Activated CD4-positive, alpha-beta memory T cell treated with anti-CD3 and anti-CD28 coated beads, Interleukin-2, amount 10 ng/mL, durations not matched to agents 7 days and 5 days (primary cell): Measurements from ENCODE around the gene ANKRD31. TPM values are rescaled to one million over a fixed set of nuclear protein-coding genes. Genes with fewer than 3 reads are reported as not detected.
"Not testable (repeated sequence)": the region's sequence is repeated elsewhere in the genome, so short reads cannot be mapped to it uniquely, and the experiment has no call there.

Experiments
- CTCF ChIA-PET: fragments of 350-600 bp; sonication (Branson Sonifier 250); formaldehyde crosslinking; loops from one replicate; lab custom pipeline; 2021; ENCODE audit warnings: antibody characterized with exemption, inconsistent platforms; lab: Charles Lee
- POLR2A ChIA-PET: fragments of 350-600 bp; sonication (Branson Sonifier 250); formaldehyde crosslinking; loops from one replicate; lab custom pipeline; 2021; ENCODE audit warnings: antibody characterized with exemption; lab: Charles Lee
- DNase-seq: peaks from one replicate; pipeline ENCODE4 v3.0.0-alpha.2; 2020
- H3K27ac Mint-ChIP-seq: one replicate; pipeline ENCODE4 v1.8.0; 2021; ENCODE audit warnings: mild to moderate bottlenecking, mixed read lengths
- H3K27me3 Mint-ChIP-seq: one replicate; pipeline ENCODE4 v1.8.0; 2021; ENCODE audit warnings: mixed read lengths
- H3K36me3 Mint-ChIP-seq: one replicate; pipeline ENCODE4 v1.8.0; 2021; ENCODE audit warnings: low read depth, mixed read lengths
- H3K4me1 Mint-ChIP-seq: one replicate; pipeline ENCODE4 v1.8.0; 2021; ENCODE audit warnings: mixed read lengths
- H3K4me3 Mint-ChIP-seq: one replicate; pipeline ENCODE4 v1.8.0; 2021; ENCODE audit warnings: mild to moderate bottlenecking, mixed read lengths
- H3K9me3 Mint-ChIP-seq: one replicate; pipeline ENCODE4 v1.8.0; 2021; ENCODE audit warnings: mixed read lengths
- total RNA-seq, 2 experiments: library from RNA; stranded (reverse); gene quantifications; one replicate each; pipeline ENCODE4 v1.2.3, GENCODE V29; 2021

Gene ANKRD31, protein sequence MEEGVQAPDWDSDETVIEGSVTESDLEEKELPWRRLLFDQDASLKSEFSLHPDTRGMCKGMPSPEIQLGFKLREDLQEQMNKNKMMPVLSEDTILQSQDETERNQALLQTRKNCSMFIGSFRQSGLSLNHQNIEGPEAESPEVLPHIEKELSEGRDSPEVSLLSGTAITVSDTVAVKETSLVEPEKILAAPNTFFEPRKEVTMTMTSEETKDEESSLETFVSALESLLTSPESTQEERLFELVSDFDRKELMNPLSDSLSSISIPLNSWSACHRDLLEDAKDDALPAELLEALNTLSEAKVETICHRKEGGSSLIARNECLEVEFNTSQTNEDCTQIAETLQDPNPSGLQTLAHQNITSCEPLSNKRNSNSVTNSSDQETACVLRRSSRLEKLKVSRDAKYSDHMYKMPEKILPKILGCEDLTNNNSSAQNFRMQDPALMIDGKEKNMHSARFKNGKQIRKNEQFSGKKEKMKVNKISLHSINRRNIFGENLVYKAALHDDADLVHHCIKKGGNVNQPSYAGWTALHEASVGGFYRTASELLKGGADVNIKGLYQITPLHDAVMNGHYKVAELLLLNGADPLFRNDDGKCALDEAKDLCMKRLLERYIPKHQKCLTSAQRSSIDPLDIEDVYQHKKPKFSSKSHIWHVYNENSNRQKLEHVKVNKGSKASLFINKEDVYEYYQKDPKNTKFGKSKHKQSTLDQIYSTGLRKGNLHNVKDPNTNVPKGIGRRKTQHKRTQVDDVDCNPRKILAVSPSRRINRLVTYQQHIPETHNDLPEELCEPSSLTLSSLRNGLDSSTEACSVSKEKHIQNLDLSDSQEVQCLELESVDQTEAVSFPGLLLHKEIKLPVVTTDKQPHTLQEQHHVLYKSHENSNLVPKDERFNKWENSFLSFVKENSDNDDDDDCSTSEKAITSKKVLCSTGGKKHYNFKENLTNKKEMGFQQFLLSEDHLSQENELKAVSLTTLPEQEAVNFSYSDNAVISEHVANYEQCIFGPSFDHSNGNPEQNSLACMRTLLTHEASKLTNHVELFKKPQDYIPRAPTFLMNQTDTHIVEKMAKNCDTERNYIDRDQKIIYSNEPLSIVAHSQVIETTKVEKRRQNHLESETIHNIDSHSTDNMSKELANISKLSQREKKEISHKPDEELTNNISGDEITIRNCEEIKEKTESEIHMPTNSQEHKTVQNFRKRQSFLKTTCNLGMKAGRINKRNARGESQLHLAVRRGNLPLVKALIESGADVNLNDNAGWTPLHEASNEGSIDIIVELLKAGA (N-terminal part only)
- total RNA-seq: under 1 TPM; 0.05 to 0.18 TPM

DNA sequence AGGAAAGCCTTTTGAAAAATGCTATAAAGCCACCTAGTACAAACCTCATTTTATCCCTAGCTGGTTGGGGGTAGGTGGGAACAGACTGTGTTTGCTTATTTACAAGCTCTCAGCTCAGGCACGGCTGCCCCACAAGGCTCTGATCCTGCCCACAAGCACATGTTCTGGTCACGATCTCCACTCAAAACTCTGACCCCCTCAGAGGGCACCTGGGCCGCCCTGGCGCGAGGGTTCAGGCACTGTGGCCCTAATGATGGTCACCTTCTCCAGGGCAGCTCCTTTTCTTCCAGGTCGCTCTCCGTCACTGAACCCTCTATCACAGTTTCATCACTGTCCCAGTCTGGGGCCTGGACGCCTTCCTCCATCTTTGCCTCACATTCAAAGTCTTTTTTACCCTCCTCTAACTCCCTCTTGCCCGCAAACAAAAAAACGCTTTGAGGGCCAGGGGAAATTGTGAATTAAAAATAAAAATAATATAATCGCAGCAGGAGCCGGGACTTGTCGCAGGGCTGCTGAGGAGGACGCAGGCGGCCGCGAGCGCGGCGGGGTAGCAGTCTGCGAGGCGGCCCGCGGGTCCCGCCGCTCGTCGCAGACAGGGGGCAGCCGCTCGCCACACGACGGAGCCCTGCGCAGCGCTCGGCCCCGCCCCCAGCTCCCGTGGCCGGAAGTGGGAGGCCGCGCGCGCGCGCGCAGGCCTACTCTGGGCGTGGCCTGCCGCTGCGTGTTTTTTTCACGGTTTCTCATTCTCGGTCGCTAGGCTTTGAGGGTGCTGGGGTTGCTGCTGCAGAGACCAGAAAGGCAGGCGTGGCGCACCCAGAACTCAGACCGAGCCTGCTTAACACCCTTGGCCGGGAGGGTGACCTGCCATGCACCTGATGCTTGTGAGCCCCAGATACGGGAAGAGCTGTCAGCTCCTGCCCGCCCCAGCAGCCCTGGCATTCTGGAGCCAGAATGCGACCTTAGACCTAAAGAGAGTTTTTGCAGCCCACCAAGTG, at the start of gene ANKRD31:
TSS of gene ANKRD31 (minus strand) at position 557 of the 995 bp plus-strand sequence. CDS start at position 365, 192 bp downstream.
- H3K27me3 Mint-ChIP-seq: no peaks in the 10 kb centered on the region
- DNase-seq: peak; percentile 88
- H3K27ac Mint-ChIP-seq: peak within 1 kb of the TSS; percentile 79
- peak within 1 kb of the TSS; percentile 86 for H3K4me3 Mint-ChIP-seq
- POLR2A ChIA-PET: interaction anchor here (0.6 to 3.7 kb wide), 15 partner anchors 11 to 1737 kb away, joined by 3 to 24 read pairs (median 5); partner anchors contain the start of genes CERT1, GFM2, HMGCR and IQGAP2
- H3K9me3 Mint-ChIP-seq: no peaks in the 10 kb centered on the region
- CTCF ChIA-PET: interaction anchor here (0.5 to 3.7 kb wide), 45 partner anchors 10 to 1167 kb away, joined by 3 to 37 read pairs (median 4); partner anchors contain the start of genes GCNT4, HMGCR, IQGAP2 and POC5
- peaks cover 15% of the 10 kb centered on the region for H3K4me1 Mint-ChIP-seq
- H3K36me3 Mint-ChIP-seq: no peaks in the 10 kb centered on the region

DNA sequence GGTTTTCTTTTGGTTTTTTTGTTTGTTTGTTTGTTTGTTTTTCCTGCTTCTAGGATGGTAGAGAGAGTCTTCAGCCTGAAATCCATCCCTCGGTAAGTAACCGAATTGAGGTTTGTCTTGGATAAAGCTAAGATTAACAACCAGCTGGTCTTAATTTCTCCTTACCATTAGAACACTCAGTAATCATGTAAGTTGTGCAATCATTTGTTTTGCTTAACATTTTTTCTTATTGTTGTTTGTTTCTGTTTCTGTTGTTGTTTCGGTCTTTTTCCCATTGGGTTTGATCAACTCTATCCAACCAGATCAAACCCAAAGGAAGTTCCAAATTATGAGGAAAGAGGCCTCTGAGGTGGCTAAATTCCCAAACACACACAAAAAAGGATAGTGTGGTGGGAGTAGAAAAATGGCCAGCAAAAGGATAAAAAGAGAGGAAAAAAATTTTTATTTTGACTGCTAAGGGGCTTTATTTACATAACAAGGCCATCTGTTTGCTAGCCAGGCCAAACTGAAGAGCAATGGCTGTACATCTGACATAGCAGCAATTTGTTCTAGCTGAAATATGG, 49.6 kb upstream of the ANKRD31 start:
- Mint-ChIP-seq H3K4me3 (no peak overlapping the region), H3K27me3 (peaks cover 20% of the 10 kb centered on the region), H3K36me3 (no peaks in the 10 kb centered on the region), H3K27ac (no peak overlapping the region), H3K9me3 (no peaks in the 10 kb centered on the region), H3K4me1 (no peaks in the 10 kb centered on the region)
- no peak for DNase-seq
- ChIA-PET POLR2A (no interaction called here), CTCF (no interaction called here)

DNA sequence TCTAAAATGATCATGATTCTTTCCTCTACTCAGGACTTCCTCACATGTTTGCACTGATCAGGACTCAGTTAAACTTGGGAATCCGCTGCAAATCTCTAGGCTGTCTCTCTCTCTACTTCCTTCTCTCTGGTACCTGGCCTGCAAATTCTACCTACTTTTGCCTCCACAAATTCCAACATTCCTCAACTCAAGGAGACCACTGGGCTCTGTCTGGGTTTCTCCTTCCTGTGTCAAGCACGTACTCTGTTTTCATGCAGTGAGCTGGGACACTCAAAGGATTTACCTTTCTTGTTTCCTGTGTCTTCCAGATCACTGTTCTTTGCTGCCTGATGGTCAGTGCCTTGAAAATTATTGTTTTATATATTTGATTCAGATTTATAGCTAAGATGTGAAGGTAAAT, 45.9 kb upstream of the ANKRD31 start:
- no peak overlapping the region for H3K27ac Mint-ChIP-seq
- CTCF ChIA-PET: interaction anchor here (1.1 kb wide), 1 partner anchor 46 kb away, joined by 4 read pairs; the partner anchor contains the start of gene ANKRD31
- POLR2A ChIA-PET: no interaction called here
- H3K36me3 Mint-ChIP-seq: no peaks in the 10 kb centered on the region
- H3K27me3 Mint-ChIP-seq: no peaks in the 10 kb centered on the region
- DNase-seq: no peak
- H3K4me1 Mint-ChIP-seq: no peaks in the 10 kb centered on the region
- no peak overlapping the region for H3K4me3 Mint-ChIP-seq
- H3K9me3 Mint-ChIP-seq: no peaks in the 10 kb centered on the region

DNA sequence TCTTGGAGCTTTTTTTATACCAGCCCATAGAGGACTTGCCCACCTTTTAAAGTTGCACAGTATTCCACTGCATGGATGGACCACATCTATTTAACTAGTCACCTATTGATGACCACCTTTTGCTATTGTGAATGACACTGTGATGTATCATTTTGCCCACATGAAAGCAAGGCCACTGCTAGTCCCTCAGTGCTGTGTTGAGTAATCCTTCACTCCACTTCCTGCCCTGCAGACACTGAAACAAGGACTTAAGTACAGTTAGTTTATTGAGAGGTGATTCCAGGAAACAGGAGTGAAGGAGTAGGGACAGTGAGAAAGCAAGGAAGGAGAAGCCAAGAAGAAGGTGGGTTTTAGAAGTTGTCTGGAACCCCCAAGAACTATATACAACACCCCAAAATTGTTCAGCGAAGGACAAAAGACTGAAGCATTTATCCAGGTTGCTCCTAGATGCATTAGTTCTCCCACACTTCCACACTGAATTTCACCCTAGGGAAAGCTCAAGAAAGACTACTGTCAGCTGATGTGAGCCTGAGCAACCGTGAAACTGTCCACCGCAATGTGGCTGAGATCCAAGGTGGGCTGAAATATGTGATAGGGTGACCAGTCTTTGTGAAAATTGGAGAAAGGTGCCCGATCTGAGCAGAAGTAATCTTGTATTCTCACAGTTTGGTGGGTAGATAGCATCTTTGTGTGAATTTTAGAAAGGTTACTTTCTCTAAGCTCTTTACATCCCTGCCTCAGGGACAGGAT, 45.2 kb upstream of the ANKRD31 start:
- H3K27ac Mint-ChIP-seq: no peak overlapping the region

DNA sequence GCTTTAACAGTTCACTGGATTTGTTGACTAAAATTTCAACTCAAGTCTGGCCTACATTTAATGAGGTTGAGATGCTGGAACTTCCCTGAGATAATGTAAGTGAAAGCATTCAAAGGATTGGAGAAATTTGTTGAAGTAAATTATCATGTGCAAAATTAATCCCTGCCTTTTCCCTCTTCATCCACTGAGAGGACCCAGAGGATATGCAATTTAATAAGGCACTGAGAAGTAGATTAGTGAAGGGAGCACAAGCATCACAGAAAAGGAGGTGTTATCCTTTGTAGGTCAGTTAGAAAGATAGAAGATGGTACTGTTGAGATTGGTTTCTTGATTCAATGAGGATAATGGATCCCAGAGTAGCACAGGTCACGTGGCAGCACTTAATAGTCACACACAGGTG, 42.6 kb upstream of the ANKRD31 start:
- ChIA-PET CTCF (interaction anchor here (1.3 kb wide), 1 partner anchor 896 kb away, joined by 4 read pairs; no protein-coding TSS in a partner anchor), POLR2A (no interaction called here)
- H3K9me3 Mint-ChIP-seq: no peaks in the 10 kb centered on the region
- peaks cover 2% of the 10 kb centered on the region for H3K27me3 Mint-ChIP-seq
- H3K4me3 Mint-ChIP-seq: no peak overlapping the region
- DNase-seq: no peak
- H3K4me1 Mint-ChIP-seq: no peaks in the 10 kb centered on the region
- H3K36me3 Mint-ChIP-seq: no peaks in the 10 kb centered on the region
- no peak overlapping the region for H3K27ac Mint-ChIP-seq

More for the DNA sequence above, 45.2 kb upstream of the ANKRD31 start:
- Mint-ChIP-seq H3K9me3 (no peaks in the 10 kb centered on the region), H3K4me1 (no peaks in the 10 kb centered on the region), H3K36me3 (no peaks in the 10 kb centered on the region), H3K27me3 (no peaks in the 10 kb centered on the region), H3K4me3 (no peak overlapping the region)
- no peak for DNase-seq
- POLR2A ChIA-PET: no interaction called here
- CTCF ChIA-PET: interaction anchor here (1.1 kb wide), 1 partner anchor 45 kb away, joined by 4 read pairs; the partner anchor contains the start of gene ANKRD31

DNA sequence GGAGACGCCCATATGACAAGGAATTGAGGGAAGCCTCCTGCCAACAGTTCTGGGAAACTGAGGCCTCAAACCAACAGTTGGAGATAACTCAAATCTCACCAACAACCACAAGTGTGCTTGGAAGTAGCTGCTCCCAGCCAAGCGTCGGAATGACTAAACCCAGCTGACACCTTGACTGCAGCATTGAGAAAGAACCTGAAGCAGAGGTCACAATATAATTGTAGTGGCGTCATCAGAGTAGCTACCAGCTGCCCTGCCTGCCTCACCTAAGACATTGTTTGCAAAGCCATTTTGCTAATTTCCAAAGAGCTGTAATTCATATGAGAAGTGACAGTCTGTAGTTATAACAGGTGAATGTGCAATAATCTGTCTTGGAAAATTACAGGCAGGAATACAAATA, 40.8 kb upstream of the ANKRD31 start:
- no peaks in the 10 kb centered on the region for H3K36me3 Mint-ChIP-seq
- ChIA-PET POLR2A (no interaction called here), CTCF (no interaction called here)
- H3K9me3 Mint-ChIP-seq: no peaks in the 10 kb centered on the region
- no peak for DNase-seq
- no peaks in the 10 kb centered on the region for H3K4me1 Mint-ChIP-seq
- no peak overlapping the region for H3K27ac Mint-ChIP-seq
- peaks cover 2% of the 10 kb centered on the region for H3K27me3 Mint-ChIP-seq
- H3K4me3 Mint-ChIP-seq: no peak overlapping the region

DNA sequence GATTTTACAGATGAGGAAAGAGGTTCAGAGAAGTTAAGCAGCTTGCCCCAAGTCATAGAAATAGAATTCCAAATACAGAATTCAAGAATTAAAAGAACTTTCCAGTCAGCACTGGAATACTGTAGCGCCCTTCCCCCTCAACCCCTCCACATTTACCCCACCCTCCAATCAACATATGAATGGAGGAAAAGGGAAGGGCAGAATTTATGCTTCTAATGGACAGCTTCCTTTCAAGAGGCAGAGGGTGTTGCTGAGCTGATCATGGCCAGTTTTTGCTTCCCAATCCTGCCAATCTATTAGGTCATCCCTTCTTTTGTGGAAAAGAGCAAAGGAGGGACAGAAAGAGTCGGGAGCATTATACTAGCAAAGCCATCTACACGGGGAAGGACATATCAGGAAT, 39.1 kb upstream of the ANKRD31 start:
- Mint-ChIP-seq H3K36me3 (no peaks in the 10 kb centered on the region), H3K27ac (no peak overlapping the region), H3K9me3 (no peaks in the 10 kb centered on the region), H3K4me3 (no peak overlapping the region), H3K4me1 (no peaks in the 10 kb centered on the region), H3K27me3 (peaks cover 2% of the 10 kb centered on the region)
- CTCF ChIA-PET: no interaction called here
- DNase-seq: no peak
- POLR2A ChIA-PET: no interaction called here

DNA sequence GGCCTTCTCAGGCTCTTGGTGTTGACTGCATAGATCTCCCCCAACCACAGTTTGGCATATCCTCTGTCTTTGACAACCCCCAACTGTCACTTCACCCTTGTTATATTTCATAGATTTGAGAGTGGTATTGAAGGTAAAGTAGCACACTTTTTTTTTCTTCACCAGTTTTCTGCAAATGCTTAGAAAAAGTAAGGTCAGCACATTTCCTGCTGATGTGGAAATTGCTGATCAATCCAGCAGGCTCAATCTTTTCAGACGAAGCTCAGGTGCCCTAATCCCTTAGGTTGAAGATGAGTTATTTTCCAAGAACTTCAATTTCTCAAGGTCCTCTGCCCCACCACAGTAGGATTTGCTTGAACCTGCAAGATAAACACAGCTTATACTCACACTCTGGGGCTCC, 38.5 kb upstream of the ANKRD31 start:
- H3K27ac Mint-ChIP-seq: no peak overlapping the region
- no peaks in the 10 kb centered on the region for H3K36me3 Mint-ChIP-seq
- H3K27me3 Mint-ChIP-seq: peaks cover 2% of the 10 kb centered on the region
- no peak for DNase-seq
- H3K4me1 Mint-ChIP-seq: no peaks in the 10 kb centered on the region
- no peaks in the 10 kb centered on the region for H3K9me3 Mint-ChIP-seq
- ChIA-PET POLR2A (no interaction called here), CTCF (no interaction called here)
- no peak overlapping the region for H3K4me3 Mint-ChIP-seq

DNA sequence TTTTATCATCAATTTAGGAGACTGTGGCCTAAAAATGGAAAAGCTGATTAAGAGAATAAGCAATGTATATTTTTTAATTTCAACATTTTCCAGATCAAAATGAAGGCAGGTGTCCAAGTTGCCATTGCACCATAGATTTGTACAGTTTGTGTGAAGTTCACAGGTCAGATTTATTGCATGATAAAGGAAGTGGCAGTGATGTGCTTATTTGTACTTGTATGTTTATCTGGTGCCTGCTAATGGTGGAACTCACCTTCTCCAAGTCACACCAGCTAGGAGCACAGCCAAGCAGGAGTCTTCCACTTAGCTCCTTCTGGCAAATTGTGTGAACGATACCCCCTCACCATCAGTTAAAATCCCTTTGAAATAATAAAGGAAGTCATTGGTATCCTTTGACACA, 37.8 kb upstream of the ANKRD31 start:
- Mint-ChIP-seq H3K27me3 (peaks cover 2% of the 10 kb centered on the region), H3K36me3 (no peaks in the 10 kb centered on the region), H3K9me3 (no peaks in the 10 kb centered on the region), H3K4me1 (no peaks in the 10 kb centered on the region), H3K4me3 (no peak overlapping the region), H3K27ac (no peak overlapping the region)
- ChIA-PET CTCF (no interaction called here), POLR2A (no interaction called here)
- no peak for DNase-seq

DNA sequence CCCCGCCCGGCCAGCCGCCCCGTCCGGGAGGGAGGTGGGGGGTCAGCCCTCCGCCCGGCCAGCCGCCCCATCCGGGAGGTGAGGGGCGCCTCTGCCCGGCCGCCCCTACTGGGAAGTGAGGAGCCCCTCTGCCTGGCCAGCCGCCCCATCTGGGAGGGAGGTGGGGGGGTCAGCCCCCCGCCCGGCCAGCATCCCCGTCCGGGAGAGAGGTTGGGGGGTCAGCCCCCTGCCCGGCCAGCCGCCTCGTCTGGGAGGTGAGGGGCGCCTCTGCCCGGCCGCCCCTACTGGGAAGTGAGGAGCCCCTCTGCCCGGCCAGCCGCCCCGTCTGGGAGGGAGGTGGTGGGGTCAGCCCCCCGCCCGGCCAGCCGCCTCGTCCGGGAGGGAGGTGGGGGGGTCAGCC, 33.9 kb upstream of the ANKRD31 start:
- H3K27ac Mint-ChIP-seq, POLR2A ChIA-PET, H3K4me3 Mint-ChIP-seq, H3K9me3 Mint-ChIP-seq, H3K36me3 Mint-ChIP-seq, H3K4me1 Mint-ChIP-seq, CTCF ChIA-PET, DNase-seq, H3K27me3 Mint-ChIP-seq: not testable (repeated sequence)

DNA sequence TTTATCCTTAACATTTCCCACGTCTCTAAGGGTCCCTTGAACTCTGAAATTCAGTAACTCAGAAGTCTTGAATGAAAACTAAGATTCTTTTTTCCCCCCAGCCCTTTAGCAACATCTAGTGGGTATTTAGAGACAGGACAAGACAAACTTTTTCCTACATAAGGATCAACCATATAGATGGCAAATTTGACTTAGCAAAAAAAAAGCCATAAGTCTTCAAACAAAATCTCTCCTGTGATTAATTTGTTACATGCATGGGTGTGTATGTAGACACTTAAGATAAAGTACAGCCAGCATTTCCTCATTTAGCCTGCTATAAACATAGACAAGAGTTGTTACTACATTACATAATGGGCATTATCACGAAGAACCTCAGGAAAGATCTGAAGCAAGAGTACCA, 29.1 kb upstream of the ANKRD31 start:
- no peaks in the 10 kb centered on the region for H3K36me3 Mint-ChIP-seq
- H3K9me3 Mint-ChIP-seq: peaks cover 2% of the 10 kb centered on the region
- H3K27me3 Mint-ChIP-seq: peaks cover 6% of the 10 kb centered on the region
- CTCF ChIA-PET: interaction anchor here (0.6 to 1.6 kb wide), 3 partner anchors 29 to 501 kb away, joined by 3 to 4 read pairs (median 3); partner anchors contain the start of gene ANKRD31
- H3K4me1 Mint-ChIP-seq: no peaks in the 10 kb centered on the region
- no peak for DNase-seq
- POLR2A ChIA-PET: no interaction called here
- H3K27ac Mint-ChIP-seq: no peak overlapping the region
- H3K4me3 Mint-ChIP-seq: no peak overlapping the region
